IPS-20b (cell line): ENCODE data around the gene MRPL39.
A peak's percentile ranks its signal among the peaks of the same experiment; 100 is the strongest.

Experiments
- H3K27ac ChIP-seq: one replicate; pipeline ENCODE4 v1.5.1; 2013; ENCODE audit warnings: low read length
- H3K27me3 ChIP-seq: 2 replicates; pipeline ENCODE4 v1.6.1; 2013; ENCODE audit warnings: mild to moderate bottlenecking, low read length, inconsistent platforms; ENCODE audit not compliant: insufficient read depth
- H3K36me3 ChIP-seq: 2 replicates; pipeline ENCODE4 v1.6.1; 2013; ENCODE audit warnings: low read depth, mild to moderate bottlenecking, inconsistent platforms, low read length, moderate library complexity; ENCODE audit not compliant: insufficient read depth
- H3K4me1 ChIP-seq: 2 replicates; pipeline ENCODE4 v1.6.1; 2013; ENCODE audit warnings: mild to moderate bottlenecking, control low read depth, inconsistent platforms, low read length, moderate library complexity; ENCODE audit not compliant: insufficient read depth
- H3K4me3 ChIP-seq: 2 replicates; pipeline ENCODE4 v1.5.1; 2013; ENCODE audit warnings: mild to moderate bottlenecking, low read length, inconsistent platforms
- H3K9ac ChIP-seq: 2 replicates; pipeline ENCODE4 v1.6.1; 2013; ENCODE audit warnings: low read depth, mild to moderate bottlenecking, inconsistent platforms, low read length, moderate library complexity
- H3K9me3 ChIP-seq: 2 replicates; pipeline ENCODE4 v1.6.1; 2013; ENCODE audit warnings: mild to moderate bottlenecking, low read depth, low read length, inconsistent platforms; ENCODE audit not compliant: insufficient read depth

MRPL39 gene

DNA sequence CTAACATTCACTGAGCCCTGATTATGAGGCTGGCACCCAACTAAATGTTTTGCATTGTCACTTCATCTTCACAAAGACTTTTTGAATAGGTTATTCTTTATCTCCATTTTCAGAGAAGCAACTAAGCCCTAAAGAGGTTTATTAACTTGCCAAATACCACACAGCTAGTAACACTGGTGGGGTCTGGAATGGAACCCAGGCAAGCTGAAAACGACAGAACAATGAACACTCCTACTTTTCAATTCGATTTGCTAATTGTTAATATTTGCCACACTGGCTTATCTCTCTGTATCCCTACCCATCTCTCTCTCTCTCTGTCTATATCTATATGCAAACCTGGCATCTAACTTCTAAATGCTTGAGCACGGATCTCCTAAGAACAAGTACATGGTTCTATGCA, 40.6 kb downstream of the MRPL39 start:
- Histone ChIP-seq H3K36me3 (peaks cover 6% of the 10 kb centered on the region), H3K27me3 (peaks cover 16% of the 10 kb centered on the region; the same call in 1 of the 2 replicates), H3K4me1 (peaks cover 7% of the 10 kb centered on the region; the same call in 1 of the 2 replicates), H3K4me3 (no peak overlapping the region), H3K9ac (no peak overlapping the region), H3K9me3 (no peaks in the 10 kb centered on the region), H3K27ac (no peak overlapping the region)

DNA sequence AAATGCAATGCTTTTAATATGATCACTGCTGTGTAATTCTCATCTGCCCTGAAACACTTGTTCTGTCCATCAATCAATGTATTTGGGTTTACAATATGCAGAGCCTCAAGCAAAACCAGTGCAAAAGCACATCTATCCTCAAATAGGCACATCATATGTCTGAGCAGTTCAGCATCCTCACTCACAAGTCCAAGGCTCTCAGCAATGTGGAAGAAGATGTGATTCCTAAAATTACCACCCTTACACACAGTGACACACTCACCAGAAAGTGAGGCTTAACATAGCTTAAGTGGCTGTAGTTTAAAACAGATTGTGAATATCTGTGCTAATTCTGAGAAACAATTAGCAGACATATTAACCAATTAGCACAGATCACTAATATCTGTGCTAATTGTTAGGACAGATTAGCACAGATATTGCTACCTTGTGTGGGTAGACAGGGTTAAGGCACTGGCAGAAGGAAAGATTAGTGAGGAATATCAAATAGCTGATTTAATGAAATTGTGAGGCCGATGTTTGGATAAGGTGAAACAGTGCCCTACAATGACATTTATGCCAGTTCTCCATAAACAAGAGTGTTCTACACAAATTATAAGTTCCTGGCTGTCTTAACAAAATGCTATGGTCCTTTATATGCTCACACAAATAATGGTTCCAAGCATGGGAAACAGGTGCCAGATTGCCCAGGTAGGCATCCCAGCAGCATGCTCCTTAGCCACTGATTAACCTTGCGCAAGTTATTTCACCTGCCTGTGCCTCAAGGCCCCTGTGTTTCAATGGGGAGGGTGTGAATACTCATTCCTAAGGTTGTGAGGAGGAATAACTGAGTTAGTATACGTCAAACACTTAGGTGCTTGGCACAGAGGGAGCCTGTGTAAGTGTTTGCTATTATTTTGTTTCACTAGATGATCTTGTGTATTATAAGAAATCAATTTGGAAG, 41.7 kb downstream of the MRPL39 start:
- H3K9ac ChIP-seq = no peak overlapping the region
- H3K36me3 ChIP-seq = peaks cover 6% of the 10 kb centered on the region
- H3K9me3 ChIP-seq = no peaks in the 10 kb centered on the region
- H3K4me3 ChIP-seq = no peak overlapping the region
- H3K4me1 ChIP-seq = peaks cover 7% of the 10 kb centered on the region; the same call in 1 of the 2 replicates
- H3K27me3 ChIP-seq = peaks cover 27% of the 10 kb centered on the region
- no peak overlapping the region for H3K27ac ChIP-seq

DNA sequence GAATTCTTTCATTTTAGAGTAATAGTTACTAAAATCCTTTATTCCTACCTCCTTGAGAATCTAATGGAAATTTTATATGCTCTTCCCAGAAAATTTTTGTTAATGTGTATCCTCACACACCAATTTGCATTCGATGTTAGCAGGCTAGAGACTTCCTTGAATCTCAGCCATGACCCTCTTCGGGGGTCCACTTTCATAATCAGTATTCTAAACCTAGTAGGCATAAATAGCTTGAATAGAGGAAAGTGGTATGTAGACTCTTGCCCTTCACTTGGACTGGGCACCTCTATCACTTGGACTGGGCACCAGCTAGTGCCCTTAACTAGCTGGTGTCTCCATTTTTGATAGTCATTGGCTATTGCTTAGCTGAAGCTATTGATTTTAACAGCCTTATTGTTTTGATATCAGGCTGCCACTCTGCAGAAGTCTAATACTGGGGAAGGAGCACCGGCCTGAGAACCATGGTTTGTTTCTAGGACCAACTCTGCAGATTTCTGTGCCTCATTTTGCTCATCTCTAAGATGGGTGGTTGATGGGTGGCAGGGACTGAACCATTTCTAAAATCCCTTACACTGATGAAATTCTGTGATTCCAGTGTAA, 42.8 kb downstream of the MRPL39 start:
- no peaks in the 10 kb centered on the region for H3K9me3 ChIP-seq
- H3K9ac ChIP-seq = no peak overlapping the region
- peaks cover 6% of the 10 kb centered on the region for H3K36me3 ChIP-seq
- H3K4me1 ChIP-seq = peaks cover 7% of the 10 kb centered on the region; the same call in 1 of the 2 replicates
- H3K4me3 ChIP-seq = no peak overlapping the region
- H3K27me3 ChIP-seq = peaks cover 28% of the 10 kb centered on the region
- no peak overlapping the region for H3K27ac ChIP-seq

DNA sequence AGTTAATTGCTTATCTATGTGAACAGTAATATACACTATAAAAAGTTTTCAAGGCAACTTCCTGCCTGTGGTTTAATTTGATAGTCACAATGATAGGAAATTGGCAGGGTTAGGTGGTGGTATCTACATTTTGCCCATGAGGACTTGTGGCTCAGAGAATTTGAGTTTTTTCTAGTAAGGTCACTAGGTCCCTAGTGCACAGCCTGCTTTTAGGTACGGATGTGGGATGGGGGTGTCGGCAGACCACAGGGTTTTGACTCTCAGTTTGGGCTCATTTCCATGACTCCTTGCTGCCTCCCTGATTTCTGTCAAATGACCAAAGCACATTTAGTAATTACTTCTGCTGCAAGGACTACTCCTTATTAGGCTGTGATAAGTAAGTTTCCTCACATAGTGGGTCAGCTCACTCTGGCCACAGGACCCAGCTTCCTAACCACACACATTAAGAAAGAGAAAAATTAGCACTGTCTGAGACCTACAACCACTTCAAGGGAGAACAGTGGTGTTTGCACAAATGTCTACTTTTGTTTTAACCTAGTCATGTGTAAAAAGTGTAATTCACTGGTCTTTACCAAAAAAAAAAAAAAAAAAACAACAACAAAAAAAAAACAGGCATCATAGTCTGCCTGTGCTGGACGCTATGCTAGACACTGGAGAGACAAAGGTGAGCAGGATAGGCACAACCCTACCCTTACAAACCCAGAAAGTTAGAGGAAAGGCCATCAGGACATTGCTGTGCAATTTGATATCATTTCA, 43.7 kb downstream of the MRPL39 start:
- H3K27ac ChIP-seq = no peak overlapping the region
- H3K4me1 ChIP-seq = peaks cover 5% of the 10 kb centered on the region; the same call in 1 of the 2 replicates
- H3K27me3 ChIP-seq = peaks cover 28% of the 10 kb centered on the region
- H3K9ac ChIP-seq = no peak overlapping the region
- peaks cover 6% of the 10 kb centered on the region for H3K36me3 ChIP-seq
- no peak overlapping the region for H3K4me3 ChIP-seq
- H3K9me3 ChIP-seq = no peaks in the 10 kb centered on the region

DNA sequence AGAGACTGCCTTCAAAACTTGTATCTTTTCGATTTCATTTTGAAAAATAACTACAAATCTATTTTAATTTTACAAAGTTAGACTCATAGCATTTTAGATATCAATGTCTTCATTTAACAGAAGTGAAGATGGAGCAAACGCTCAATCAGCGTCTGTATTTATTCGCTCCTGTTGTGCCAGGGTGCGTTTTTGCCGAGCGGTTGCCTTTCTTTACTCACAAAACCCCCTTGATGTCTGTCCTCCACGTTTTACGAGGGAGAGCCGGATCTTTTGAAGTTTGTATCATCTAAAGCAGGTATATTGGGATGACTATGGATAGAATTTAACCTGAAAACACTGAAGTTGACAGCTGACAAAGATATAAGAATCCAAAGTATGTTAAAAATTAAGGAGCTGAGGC, 44.6 kb downstream of the MRPL39 start:
- no peaks in the 10 kb centered on the region for H3K4me1 ChIP-seq
- H3K27me3 ChIP-seq = peaks cover 28% of the 10 kb centered on the region
- H3K36me3 ChIP-seq = peaks cover 6% of the 10 kb centered on the region
- H3K4me3 ChIP-seq = peak overlapping the region; percentile 27
- no peak overlapping the region for H3K9ac ChIP-seq
- H3K27ac ChIP-seq = no peak overlapping the region
- no peaks in the 10 kb centered on the region for H3K9me3 ChIP-seq

DNA sequence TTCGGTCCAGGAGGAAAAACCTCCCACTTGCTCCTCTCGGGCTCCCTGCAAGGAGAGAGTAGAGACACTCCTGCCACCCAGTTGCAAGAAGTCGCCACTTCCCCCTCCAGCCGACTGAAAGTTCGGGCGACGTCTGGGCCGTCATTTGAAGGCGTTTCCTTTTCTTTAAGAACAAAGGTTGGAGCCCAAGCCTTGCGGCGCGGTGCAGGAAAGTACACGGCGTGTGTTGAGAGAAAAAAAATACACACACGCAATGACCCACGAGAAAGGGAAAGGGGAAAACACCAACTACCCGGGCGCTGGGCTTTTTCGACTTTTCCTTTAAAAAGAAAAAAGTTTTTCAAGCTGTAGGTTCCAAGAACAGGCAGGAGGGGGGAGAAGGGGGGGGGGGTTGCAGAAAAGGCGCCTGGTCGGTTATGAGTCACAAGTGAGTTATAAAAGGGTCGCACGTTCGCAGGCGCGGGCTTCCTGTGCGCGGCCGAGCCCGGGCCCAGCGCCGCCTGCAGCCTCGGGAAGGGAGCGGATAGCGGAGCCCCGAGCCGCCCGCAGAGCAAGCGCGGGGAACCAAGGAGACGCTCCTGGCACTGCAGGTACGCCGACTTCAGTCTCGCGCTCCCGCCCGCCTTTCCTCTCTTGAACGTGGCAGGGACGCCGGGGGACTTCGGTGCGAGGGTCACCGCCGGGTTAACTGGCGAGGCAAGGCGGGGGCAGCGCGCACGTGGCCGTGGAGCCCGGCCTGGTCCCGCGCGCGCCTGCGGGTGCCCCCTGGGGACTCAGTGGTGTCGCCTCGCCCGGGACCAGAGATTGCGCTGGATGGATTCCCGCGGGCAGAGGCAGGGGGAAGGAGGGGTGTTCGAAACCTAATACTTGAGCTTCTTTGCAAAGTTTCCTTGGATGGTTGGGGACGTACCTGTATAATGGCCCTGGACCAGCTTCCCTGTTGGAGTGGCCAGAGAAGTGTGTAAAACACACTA, 45.3 kb downstream of the MRPL39 start:
- Histone ChIP-seq H3K4me1 (no peaks in the 10 kb centered on the region), H3K9me3 (no peaks in the 10 kb centered on the region), H3K9ac (no peak overlapping the region), H3K4me3 (peak overlapping the region; percentile 27), H3K27me3 (peaks cover 28% of the 10 kb centered on the region), H3K36me3 (peaks cover 6% of the 10 kb centered on the region), H3K27ac (no peak overlapping the region)

DNA sequence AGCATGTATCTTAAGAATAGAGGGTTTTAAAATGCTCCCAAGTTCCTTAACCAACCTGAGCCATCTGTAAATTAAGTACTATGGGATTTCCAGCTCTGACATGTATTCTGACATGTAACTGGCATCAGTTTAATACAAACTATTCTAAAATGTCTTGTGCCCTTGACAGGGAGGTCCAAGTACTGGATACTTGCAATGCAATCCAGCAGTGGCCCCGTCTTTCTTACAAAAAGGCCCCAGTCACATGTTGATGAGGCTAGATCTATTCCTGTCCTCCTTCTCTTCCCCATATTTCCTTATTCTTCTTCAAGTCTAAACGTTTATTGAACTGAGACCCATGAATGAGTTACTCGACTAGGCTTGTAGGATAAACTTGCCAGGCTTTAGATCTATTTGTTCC, 46.4 kb downstream of the MRPL39 start:
- no peak overlapping the region for H3K4me3 ChIP-seq
- peaks cover 28% of the 10 kb centered on the region for H3K27me3 ChIP-seq
- no peak overlapping the region for H3K9ac ChIP-seq
- no peaks in the 10 kb centered on the region for H3K4me1 ChIP-seq
- no peaks in the 10 kb centered on the region; the same call in none of the 2 replicates for H3K36me3 ChIP-seq
- H3K27ac ChIP-seq = no peak overlapping the region
- no peaks in the 10 kb centered on the region for H3K9me3 ChIP-seq

DNA sequence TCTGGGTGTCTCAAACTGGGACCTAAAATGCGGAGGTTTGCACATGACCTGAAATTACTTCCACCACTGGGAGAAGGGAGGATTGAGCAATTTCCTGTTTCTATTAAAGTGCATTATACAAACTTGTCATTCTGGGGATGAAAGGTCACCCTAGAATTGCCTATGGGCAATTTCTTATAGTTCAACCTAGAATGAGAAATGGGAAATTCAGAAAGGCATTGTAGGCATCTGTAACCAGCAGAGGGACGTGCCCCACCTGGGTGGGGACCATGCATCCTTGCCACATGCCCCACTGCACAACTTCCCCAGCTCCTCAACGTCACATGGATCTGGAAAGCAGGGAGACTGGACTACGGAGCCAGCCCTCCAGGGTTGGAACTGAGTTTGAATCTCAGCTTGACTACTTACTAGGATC, 47.0 kb downstream of the MRPL39 start:
- Histone ChIP-seq H3K9ac (no peak overlapping the region), H3K36me3 (no peaks in the 10 kb centered on the region; the same call in 1 of the 2 replicates), H3K9me3 (no peaks in the 10 kb centered on the region), H3K4me1 (no peaks in the 10 kb centered on the region), H3K27ac (no peak overlapping the region), H3K27me3 (peaks cover 28% of the 10 kb centered on the region), H3K4me3 (no peak overlapping the region)

DNA sequence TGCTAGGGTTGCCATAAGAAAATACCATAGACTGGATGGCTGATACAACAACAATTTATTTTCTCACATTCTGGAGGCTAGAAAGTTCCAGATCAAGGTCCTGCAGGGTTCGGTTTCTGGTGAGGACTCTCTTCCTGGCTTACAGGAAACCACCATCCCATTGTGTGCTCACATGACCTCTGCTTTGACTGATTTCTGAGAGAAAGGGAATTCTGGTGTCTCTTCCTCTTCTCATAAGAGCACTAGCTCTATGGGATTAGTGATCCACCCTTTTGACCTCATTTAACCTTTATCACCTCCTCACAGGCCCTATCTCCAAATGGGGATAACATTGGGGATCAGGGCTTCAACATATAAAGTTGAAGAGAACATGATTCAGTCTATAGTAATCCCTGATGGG, 47.5 kb downstream of the MRPL39 start:
- Histone ChIP-seq H3K9ac (no peak overlapping the region), H3K27ac (no peak overlapping the region), H3K9me3 (no peaks in the 10 kb centered on the region), H3K36me3 (no peaks in the 10 kb centered on the region), H3K4me3 (no peak overlapping the region), H3K27me3 (peaks cover 28% of the 10 kb centered on the region), H3K4me1 (no peaks in the 10 kb centered on the region)

DNA sequence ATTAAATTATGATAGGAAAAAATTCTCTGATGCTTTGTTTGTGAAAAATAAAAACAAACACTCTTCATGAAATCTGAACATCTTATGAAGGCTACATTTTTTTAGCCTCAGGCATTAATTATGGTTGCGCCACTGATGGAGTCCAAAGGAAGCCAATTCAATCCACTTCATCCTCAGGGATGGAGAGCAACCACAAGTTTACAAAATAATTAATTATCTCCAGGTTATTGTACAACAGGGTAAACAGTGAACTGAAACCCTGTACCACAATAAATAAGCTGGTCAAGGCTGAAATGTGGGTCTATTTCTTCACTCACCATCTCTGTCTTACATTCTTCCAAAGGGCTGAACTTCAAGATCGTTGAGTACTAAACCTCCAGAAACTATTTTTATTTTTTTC, 49.2 kb downstream of the MRPL39 start:
- H3K27me3 ChIP-seq = peaks cover 24% of the 10 kb centered on the region
- no peak overlapping the region for H3K27ac ChIP-seq
- no peaks in the 10 kb centered on the region for H3K4me1 ChIP-seq
- no peaks in the 10 kb centered on the region for H3K9me3 ChIP-seq
- H3K4me3 ChIP-seq = no peak overlapping the region
- H3K36me3 ChIP-seq = no peaks in the 10 kb centered on the region
- H3K9ac ChIP-seq = no peak overlapping the region

DNA sequence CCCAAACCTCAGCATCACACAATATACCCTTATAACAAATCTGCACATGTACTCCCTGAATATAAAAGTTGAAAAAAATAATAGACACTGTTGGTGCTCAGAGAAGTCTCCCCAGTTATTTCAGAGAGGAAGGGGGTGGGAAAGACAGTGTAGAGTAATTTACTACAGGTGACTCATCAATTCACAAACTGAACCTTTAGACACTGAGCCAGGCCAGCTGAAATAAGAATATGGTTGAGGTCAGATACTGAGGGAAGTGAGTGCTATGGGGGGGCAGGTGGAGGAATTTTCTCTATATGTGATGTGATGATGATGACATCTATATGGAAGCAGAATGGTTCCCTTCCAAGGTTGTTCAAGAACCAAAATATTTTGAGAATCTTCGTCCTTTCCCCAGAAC, 50.1 kb downstream of the MRPL39 start:
- H3K36me3 ChIP-seq = no peaks in the 10 kb centered on the region
- no peak overlapping the region for H3K4me3 ChIP-seq
- H3K9me3 ChIP-seq = no peaks in the 10 kb centered on the region
- H3K9ac ChIP-seq = no peak overlapping the region
- peaks cover 14% of the 10 kb centered on the region for H3K27me3 ChIP-seq
- H3K27ac ChIP-seq = no peak overlapping the region
- no peaks in the 10 kb centered on the region for H3K4me1 ChIP-seq
